ENCODE measurements around the gene EFNB2.

GRCh38 chr13:106506286-106506685 lies 29.2 kb downstream of the EFNB2 start:
- TF ChIP-seq CTCF (IDR thresholded peaks at IDR 0.05; ENCODE audit: low read depth, low read length, poor library complexity, severe bottlenecking) (no peak), EZH2phosphoT487 (IDR thresholded peaks at IDR 0.05; ENCODE audit: borderline replicate concordance, low read length) (no peak)
